Peyer's patch (tissue), 4 donors: Measurements from ENCODE around the gene CDH1.

Source experiments
- CTCF ChIP-seq, 6 experiments: fragments of 450-650 bp in 4 of 6; fragments of 200-600 bp in 2 of 6; sonication (generic) in 1 of 6; IDR thresholded peaks; one replicate each; pipeline ENCODE4 v1.5.1; 2017 to 2019; ENCODE audit warnings: antibody characterized with exemption in 6 of 6, mild to moderate bottlenecking in 3 of 6, moderate library complexity in 1 of 6
- POLR2A ChIP-seq, 2 donors: fragments of 450-650 bp; IDR thresholded peaks; one replicate each; pipeline ENCODE4 v1.5.1; 2017; ENCODE audit warnings: antibody characterized with exemption in 2 of 2, mild to moderate bottlenecking in 2 of 2, moderate library complexity in 2 of 2

GRCh38 chr16:68696514-68696913 lies 40.6 kb upstream of the CDH1 start:
- TF ChIP-seq CTCF (IDR thresholded peaks at IDR 0.05) (peak in 3 of 6 experiments; percentile 30 to 42 (median 41)), POLR2A (IDR thresholded peaks at IDR 0.05) (no peak)
